AG04450 (cell line): Measurements from ENCODE around the gene TKTL1. TPM values are rescaled to one million over a fixed set of nuclear protein-coding genes. Genes with fewer than 3 reads are reported as not detected.

Experiments
- CTCF ChIA-PET: fragments of 300-600, 350-600 bp; formaldehyde crosslinking; extraction: SDS; loops from one replicate; lab custom pipeline; 2022; ENCODE audit warnings: antibody characterized with exemption, inconsistent platforms; lab: Charles Lee
- POLR2A ChIA-PET: fragments of 350-600 bp; formaldehyde crosslinking; extraction: SDS; loops from one replicate; lab custom pipeline; 2021; ENCODE audit warnings: antibody characterized with exemption, inconsistent platforms; lab: Yijun Ruan, JAX
- DNase-seq: peaks from one replicate; pipeline ENCODE4 v3.0.0-alpha.2; 2011; ENCODE audit warnings: low read depth, low spot score
- H3K27ac ChIP-seq: one replicate; pipeline ENCODE4 v1.5.1; 2012; ENCODE audit warnings: low read depth, low read length, control low read depth
- H3K27me3 ChIP-seq: one replicate; pipeline ENCODE4 v1.6.0; 2012; ENCODE audit warnings: low read length; ENCODE audit not compliant: control insufficient read depth, insufficient read depth
- H3K4me3 ChIP-seq: 2 replicates; pipeline ENCODE4 v1.5.1; 2011; ENCODE audit warnings: mild to moderate bottlenecking, low read depth, low read length, control low read depth
- H3K9me3 ChIP-seq: 2 replicates; pipeline ENCODE4 v1.5.1; 2012; ENCODE audit warnings: low read length; ENCODE audit not compliant: control insufficient read depth, insufficient read depth
- CTCF ChIP-seq: IDR thresholded peaks from 2 replicates; pipeline ENCODE4 v1.5.1; 2011; ENCODE audit warnings: low read depth, low read length, control low read depth, inconsistent platforms
- polyA plus RNA-seq: library from polyadenylated mRNA; depleted of rRNA; stranded (reverse); fragments of >200 nt; gene quantifications from 2 replicates; pipeline ENCODE4 v1.2.3, GENCODE V29; 2011

Gene TKTL1
- polyA plus RNA-seq, 1 experiment: not detected

- TF ChIP-seq CTCF: no peak
- H3K4me3 ChIP-seq: no peak overlapping the region
- ChIA-PET CTCF (no interaction called here), POLR2A (no interaction called here)
- H3K27me3 ChIP-seq: peaks cover 4% of the 10 kb centered on the region
- H3K9me3 ChIP-seq: no peaks in the 10 kb centered on the region
- no peak overlapping the region for H3K27ac ChIP-seq
- DNase-seq: no peak
Observed at GRCh38 chrX:154303476-154303875, 7.9 kb downstream of the TKTL1 start.

GRCh38 chrX:154304846-154305245 lies 9.3 kb downstream of the TKTL1 start:
- Histone ChIP-seq H3K27ac (no peak overlapping the region), H3K4me3 (no peak overlapping the region), H3K9me3 (no peaks in the 10 kb centered on the region), H3K27me3 (peaks cover 4% of the 10 kb centered on the region)
- DNase-seq: no peak
- POLR2A ChIA-PET: no interaction called here
- CTCF ChIA-PET: no interaction called here
- TF ChIP-seq CTCF: no peak

- H3K27ac ChIP-seq: no peak overlapping the region
- no peak for TF ChIP-seq CTCF
- DNase-seq: no peak
- H3K27me3 ChIP-seq: peaks cover 4% of the 10 kb centered on the region
- ChIA-PET CTCF (no interaction called here), POLR2A (no interaction called here)
- no peaks in the 10 kb centered on the region for H3K9me3 ChIP-seq
- no peak overlapping the region for H3K4me3 ChIP-seq
Observed at GRCh38 chrX:154305541-154306205, 10.1 kb downstream of the TKTL1 start.

- DNase-seq: no peak
- POLR2A ChIA-PET: no interaction called here
- no peaks in the 10 kb centered on the region for H3K9me3 ChIP-seq
- H3K27ac ChIP-seq: no peak overlapping the region
- H3K4me3 ChIP-seq: no peak overlapping the region
- TF ChIP-seq CTCF: no peak
- H3K27me3 ChIP-seq: peaks cover 4% of the 10 kb centered on the region
- CTCF ChIA-PET: interaction anchor here (2.1 kb wide), 1 partner anchor 11 kb away, joined by 12 read pairs; no protein-coding TSS in a partner anchor
Observed at GRCh38 chrX:154307202-154307601, 11.6 kb downstream of the TKTL1 start.

- Histone ChIP-seq H3K27ac (no peak overlapping the region), H3K4me3 (no peak overlapping the region), H3K9me3 (no peaks in the 10 kb centered on the region), H3K27me3 (peaks cover 2% of the 10 kb centered on the region)
- TF ChIP-seq CTCF: peak; percentile 60
- DNase-seq: no peak
- POLR2A ChIA-PET: no interaction called here
- CTCF ChIA-PET: interaction anchor here (0.7 to 2.1 kb wide), 6 partner anchors 10 to 1367 kb away, joined by 3 to 12 read pairs (median 3); partner anchors contain the start of gene TEX28
Observed at GRCh38 chrX:154308108-154308946, 12.7 kb downstream of the TKTL1 start.
